ENCODE results near the gene VKORC1. TPM values are rescaled to one million over a fixed set of nuclear protein-coding genes. Genes with fewer than 3 reads are reported as not detected.
"Not testable (repeated sequence)": the region's sequence is repeated elsewhere in the genome, so short reads cannot be mapped to it uniquely, and the experiment has no call there.

VKORC1 gene
- total and polyA plus RNA-seq, 4 experiments from 2014 or later, result 48.9 to 114 (median 72.5) TPM

GRCh38 chr16:31107465-31107867 is 12.9 kb upstream of the VKORC1 start:
- no peak for DNase-seq
- Mint-ChIP-seq H3K27me3 (no peaks in the 10 kb centered on the region), H3K36me3 (peaks cover 3 to 17% of the 10 kb centered on the region in 2 donors), H3K27ac (peak overlapping the region in 6 of 7 donors; percentile 48 to 94 (median 85)), H3K4me1 (peaks cover 8 to 23% (median 15%) of the 10 kb centered on the region in 4 donors), H3K4me3 (peak overlapping the region; percentile 83 to 90 (median 87)), H3K9me3 (no peaks in the 10 kb centered on the region)
- H3K27ac ChIP-seq (ENCODE audit: low read depth, low read length), result no peak overlapping the region
- peaks cover 6% of the 10 kb centered on the region for H3K36me3 ChIP-seq (ENCODE audit: insufficient read depth, low read length)
- ChIA-PET CTCF (ENCODE audit: partially characterized antibody) (interaction anchor here (1.1 kb wide), 1 partner anchor 35 kb away, joined by 4 read pairs; no protein-coding TSS in a partner anchor), POLR2A (ENCODE audit: partially characterized antibody) (interaction anchor here (0.5 to 3.0 kb wide), 6 partner anchors 10 to 94 kb away, joined by 3 to 15 read pairs (median 3); partner anchors contain the start of genes FUS, KAT8, ZNF646 and ZNF668)
- H3K27me3 ChIP-seq (ENCODE audit: insufficient read depth, low read length), result no peaks in the 10 kb centered on the region
- no peaks in the 10 kb centered on the region for H3K9me3 ChIP-seq (ENCODE audit: control insufficient read depth in 1 of 2, low read length in 2 of 2)
- peak overlapping the region in 1 of 2 donors; percentile 14 for H3K4me3 ChIP-seq (ENCODE audit: low read length in 2 of 2)
- H3K4me1 ChIP-seq (ENCODE audit: insufficient read depth, low read length), result peaks cover 20% of the 10 kb centered on the region
- intact Hi-C loops (cut with micrococcal nuclease), result no loop called here

- peaks cover 0 to 2% (median 0%) of the 10 kb centered on the region in 8 donors for H3K9me3 Mint-ChIP-seq
- H3K27me3 ChIP-seq (ENCODE audit: insufficient read depth, low read length), result no peaks in the 10 kb centered on the region
- H3K36me3 Mint-ChIP-seq, result peaks cover 3 to 15% of the 10 kb centered on the region in 2 donors
- no peak overlapping the region for H3K27ac Mint-ChIP-seq
- H3K4me3 Mint-ChIP-seq, result peak overlapping the region; percentile 83 to 90 (median 87)
- no peaks in the 10 kb centered on the region for H3K27me3 Mint-ChIP-seq
- no peaks in the 10 kb centered on the region for H3K9me3 ChIP-seq (ENCODE audit: control insufficient read depth in 1 of 2, low read length in 2 of 2)
- H3K27ac ChIP-seq (ENCODE audit: low read depth, low read length), result no peak overlapping the region
- intact Hi-C loops (cut with micrococcal nuclease), result no loop called here
- CTCF ChIA-PET (ENCODE audit: partially characterized antibody), result interaction anchor here (0.7 kb wide), 1 partner anchor 39 kb away, joined by 3 read pairs; no protein-coding TSS in a partner anchor
- peaks cover 8 to 23% (median 15%) of the 10 kb centered on the region in 4 donors for H3K4me1 Mint-ChIP-seq
- H3K4me1 ChIP-seq (ENCODE audit: insufficient read depth, low read length), result peaks cover 20% of the 10 kb centered on the region
- no peak overlapping the region for H3K4me3 ChIP-seq (ENCODE audit: low read length in 2 of 2)
- POLR2A ChIA-PET (ENCODE audit: partially characterized antibody), result interaction anchor here (1.4 kb wide), 1 partner anchor 35 kb away, joined by 3 read pairs; no protein-coding TSS in a partner anchor
- no peaks in the 10 kb centered on the region for H3K36me3 ChIP-seq (ENCODE audit: insufficient read depth, low read length)
- no peak for DNase-seq
Observed at GRCh38 chr16:31106509-31107464, 12.2 kb upstream of the VKORC1 start.

- no peaks in the 10 kb centered on the region for H3K9me3 ChIP-seq (ENCODE audit: control insufficient read depth in 1 of 2, low read length in 2 of 2)
- peaks cover 0 to 9% of the 10 kb centered on the region in 2 donors for H3K36me3 Mint-ChIP-seq
- intact Hi-C loops (cut with micrococcal nuclease), result loop anchor here (2.0 kb wide), 1 partner anchor 37 kb away; no protein-coding TSS in a partner anchor
- peaks cover 20% of the 10 kb centered on the region for H3K4me1 ChIP-seq (ENCODE audit: insufficient read depth, low read length)
- DNase-seq, result peak; percentile 60 to 70 (median 66)
- H3K27ac Mint-ChIP-seq, result peak overlapping the region in 4 of 7 donors; percentile 15 to 55 (median 28)
- no peaks in the 10 kb centered on the region for H3K27me3 Mint-ChIP-seq
- peak overlapping the region in 2 of 8 donors; percentile 44 to 52 for H3K4me3 Mint-ChIP-seq
- H3K36me3 ChIP-seq (ENCODE audit: insufficient read depth, low read length), result no peaks in the 10 kb centered on the region
- H3K4me3 ChIP-seq (ENCODE audit: low read length in 2 of 2), result no peak overlapping the region
- ChIA-PET CTCF (ENCODE audit: partially characterized antibody) (no interaction called here), POLR2A (ENCODE audit: partially characterized antibody) (no interaction called here)
- peaks cover 0 to 2% (median 0%) of the 10 kb centered on the region in 8 donors for H3K9me3 Mint-ChIP-seq
- no peak overlapping the region for H3K27ac ChIP-seq (ENCODE audit: low read depth, low read length)
- peaks cover 8 to 23% (median 15%) of the 10 kb centered on the region in 4 donors for H3K4me1 Mint-ChIP-seq
- H3K27me3 ChIP-seq (ENCODE audit: insufficient read depth, low read length), result no peaks in the 10 kb centered on the region
Observed at GRCh38 chr16:31105677-31106213, 11.1 kb upstream of the VKORC1 start.

GRCh38 chr16:31100876-31101641 is 6.5 kb upstream of the VKORC1 start:
- DNase-seq; H3K4me1 Mint-ChIP-seq; H3K27ac ChIP-seq (ENCODE audit: low read depth, low read length); H3K4me3 ChIP-seq (ENCODE audit: low read length in 2 of 2); intact Hi-C loops (cut with micrococcal nuclease); H3K9me3 ChIP-seq (ENCODE audit: control insufficient read depth in 1 of 2, low read length in 2 of 2); H3K27ac Mint-ChIP-seq; H3K36me3 Mint-ChIP-seq; H3K27me3 Mint-ChIP-seq; H3K4me3 Mint-ChIP-seq; H3K36me3 ChIP-seq (ENCODE audit: insufficient read depth, low read length); H3K9me3 Mint-ChIP-seq; H3K27me3 ChIP-seq (ENCODE audit: insufficient read depth, low read length); H3K4me1 ChIP-seq (ENCODE audit: insufficient read depth, low read length): not testable (repeated sequence)
- ChIA-PET CTCF (ENCODE audit: partially characterized antibody) (interaction anchor here (0.7 to 1.2 kb wide), 5 partner anchors 13 to 342 kb away, joined by 3 to 5 read pairs (median 3); partner anchors contain the start of genes PRSS53 and ZNF843), POLR2A (ENCODE audit: partially characterized antibody) (interaction anchor here (0.7 to 1.4 kb wide), 2 partner anchors 25 to 41 kb away, joined by 3 to 4 read pairs; no protein-coding TSS in a partner anchor)

- Mint-ChIP-seq H3K27ac (no peak overlapping the region), H3K9me3 (peaks cover 0 to 2% (median 0%) of the 10 kb centered on the region in 8 donors), H3K4me3 (no peak overlapping the region), H3K4me1 (peaks cover 6 to 15% (median 10%) of the 10 kb centered on the region in 4 donors), H3K36me3 (peaks cover 0 to 2% of the 10 kb centered on the region in 2 donors), H3K27me3 (peaks cover 0 to 1% of the 10 kb centered on the region in 2 donors)
- H3K4me1 ChIP-seq (ENCODE audit: insufficient read depth, low read length), result peaks cover 9% of the 10 kb centered on the region
- H3K27me3 ChIP-seq (ENCODE audit: insufficient read depth, low read length), result no peaks in the 10 kb centered on the region
- no peaks in the 10 kb centered on the region for H3K36me3 ChIP-seq (ENCODE audit: insufficient read depth, low read length)
- intact Hi-C loops (cut with micrococcal nuclease), result no loop called here
- H3K4me3 ChIP-seq (ENCODE audit: low read length in 2 of 2), result no peak overlapping the region
- H3K9me3 ChIP-seq (ENCODE audit: control insufficient read depth in 1 of 2, low read length in 2 of 2), result no peaks in the 10 kb centered on the region
- no peak for DNase-seq
- CTCF ChIA-PET (ENCODE audit: partially characterized antibody), result interaction anchor here (1.1 kb wide), 2 partner anchors 15 to 112 kb away, joined by 3 to 4 read pairs; no protein-coding TSS in a partner anchor
- H3K27ac ChIP-seq (ENCODE audit: low read depth, low read length), result no peak overlapping the region
- POLR2A ChIA-PET (ENCODE audit: partially characterized antibody), result interaction anchor here (0.7 to 1.4 kb wide), 2 partner anchors 24 to 42 kb away, joined by 3 to 4 read pairs; no protein-coding TSS in a partner anchor
Observed at GRCh38 chr16:31099860-31100638, 5.5 kb upstream of the VKORC1 start.

- DNase-seq, result no peak
- H3K4me1 Mint-ChIP-seq, result peaks cover 12 to 42% (median 30%) of the 10 kb centered on the region in 4 donors
- no peaks in the 10 kb centered on the region for H3K9me3 Mint-ChIP-seq
- POLR2A ChIA-PET (ENCODE audit: partially characterized antibody), result interaction anchor here (0.5 to 5.7 kb wide), 11 partner anchors 8 to 145 kb away, joined by 3 to 61 read pairs (median 4); partner anchors contain the start of genes KAT8, PYCARD, STX4 and ZNF646
- H3K36me3 Mint-ChIP-seq, result peaks cover 4 to 26% of the 10 kb centered on the region in 2 donors
- CTCF ChIA-PET (ENCODE audit: partially characterized antibody), result interaction anchor here (1.2 to 1.9 kb wide), 2 partner anchors 8 to 108 kb away, joined by 3 to 4 read pairs; no protein-coding TSS in a partner anchor
- peak overlapping the region; percentile 88 to 96 (median 92) for H3K4me3 Mint-ChIP-seq
- Histone ChIP-seq H3K4me1 (ENCODE audit: insufficient read depth, low read length) (peaks cover 22% of the 10 kb centered on the region), H3K9me3 (ENCODE audit: control insufficient read depth in 1 of 2, low read length in 2 of 2) (no peaks in the 10 kb centered on the region), H3K27me3 (ENCODE audit: insufficient read depth, low read length) (no peaks in the 10 kb centered on the region), H3K4me3 (ENCODE audit: low read length in 2 of 2) (peak overlapping the region; percentile 63 to 98), H3K27ac (ENCODE audit: low read depth, low read length) (peak overlapping the region; percentile 74), H3K36me3 (ENCODE audit: insufficient read depth, low read length) (peaks cover 10% of the 10 kb centered on the region)
- intact Hi-C loops (cut with micrococcal nuclease), result loop anchor here (1.0 to 5.0 kb wide), 5 partner anchors 20 to 83 kb away; partner anchors contain the start of genes KAT8, ZNF646 and ZNF668
- H3K27ac Mint-ChIP-seq, result peak overlapping the region; percentile 76 to 99 (median 95)
- H3K27me3 Mint-ChIP-seq, result no peaks in the 10 kb centered on the region
Observed at GRCh38 chr16:31094088-31094423, 541 bp downstream of the VKORC1 start.
